ENCODE data around the gene C2orf69. TPM values are rescaled to one million over a fixed set of nuclear protein-coding genes. Genes with fewer than 3 reads are reported as not detected.

Gene C2orf69
- total and polyA plus RNA-seq, 2 experiments from 2014 or later: 33.4 to 39.2 TPM

GRCh38 chr2:199929262-199929661 lies 18.2 kb downstream of the C2orf69 start:
- Histone ChIP-seq H3K27me3 (ENCODE audit: insufficient read depth) (no peaks in the 10 kb centered on the region), H3F3A (replicated peaks; ENCODE audit: low read depth) (no peaks in the 10 kb centered on the region), H3K4me2 (no peak overlapping the region), H3K36me3 (ENCODE audit: insufficient read depth) (no peaks in the 10 kb centered on the region; the same call in 1 of the 2 replicates), H3K27ac (ENCODE audit: low read depth) (0 out of 2 replicates have a peak overlapping the region, but pooled peaks have one; percentile 36), H4K20me1 (replicated peaks; ENCODE audit: insufficient read depth) (peaks cover 6% of the 10 kb centered on the region; the same call in 1 of the 2 replicates), H3K9me2 (ENCODE audit: insufficient read depth) (no peaks in the 10 kb centered on the region), H3K79me2 (replicated peaks; ENCODE audit: insufficient read depth) (peaks cover 31% of the 10 kb centered on the region), H3K4me1 (ENCODE audit: insufficient read depth) (peaks cover 31% of the 10 kb centered on the region), H2AFZ (no peak overlapping the region), H3K4me3 (no peak overlapping the region)
- Mint-ChIP-seq H3K27me3 (ENCODE audit: insufficient read depth, low read depth, poor library complexity) (peaks cover 5% of the 10 kb centered on the region), H3K4me3 (no peak overlapping the region), H3K4me1 (peaks cover 29% of the 10 kb centered on the region), H3K36me3 (ENCODE audit: low read depth) (peaks cover 49% of the 10 kb centered on the region; the same call in 2 of the 3 replicates), H3K27ac (peak overlapping the region; percentile 72), H3K9me3 (no peaks in the 10 kb centered on the region)
- TF ChIP-seq ZNF114 (CRISPR knock-in tag; IDR thresholded peaks at IDR 0.05) (no peak), EZH2phosphoT487 (IDR thresholded peaks at IDR 0.05; ENCODE audit: unreplicated experiment) (no peak), EZH2 (IDR thresholded peaks at IDR 0.05; ENCODE audit: low read depth, unreplicated experiment) (no peak)
- TF ChIP-seq, protein P1, sequence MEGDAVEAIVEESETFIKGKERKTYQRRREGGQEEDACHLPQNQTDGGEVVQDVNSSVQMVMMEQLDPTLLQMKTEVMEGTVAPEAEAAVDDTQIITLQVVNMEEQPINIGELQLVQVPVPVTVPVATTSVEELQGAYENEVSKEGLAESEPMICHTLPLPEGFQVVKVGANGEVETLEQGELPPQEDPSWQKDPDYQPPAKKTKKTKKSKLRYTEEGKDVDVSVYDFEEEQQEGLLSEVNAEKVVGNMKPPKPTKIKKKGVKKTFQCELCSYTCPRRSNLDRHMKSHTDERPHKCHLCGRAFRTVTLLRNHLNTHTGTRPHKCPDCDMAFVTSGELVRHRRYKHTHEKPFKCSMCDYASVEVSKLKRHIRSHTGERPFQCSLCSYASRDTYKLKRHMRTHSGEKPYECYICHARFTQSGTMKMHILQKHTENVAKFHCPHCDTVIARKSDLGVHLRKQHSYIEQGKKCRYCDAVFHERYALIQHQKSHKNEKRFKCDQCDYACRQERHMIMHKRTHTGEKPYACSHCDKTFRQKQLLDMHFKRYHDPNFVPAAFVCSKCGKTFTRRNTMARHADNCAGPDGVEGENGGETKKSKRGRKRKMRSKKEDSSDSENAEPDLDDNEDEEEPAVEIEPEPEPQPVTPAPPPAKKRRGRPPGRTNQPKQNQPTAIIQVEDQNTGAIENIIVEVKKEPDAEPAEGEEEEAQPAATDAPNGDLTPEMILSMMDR (conservative IDR thresholded peaks at IDR 0.05; ENCODE audit: low read depth in 2 of 2): no peak
- TF ChIP-seq, protein P2, sequence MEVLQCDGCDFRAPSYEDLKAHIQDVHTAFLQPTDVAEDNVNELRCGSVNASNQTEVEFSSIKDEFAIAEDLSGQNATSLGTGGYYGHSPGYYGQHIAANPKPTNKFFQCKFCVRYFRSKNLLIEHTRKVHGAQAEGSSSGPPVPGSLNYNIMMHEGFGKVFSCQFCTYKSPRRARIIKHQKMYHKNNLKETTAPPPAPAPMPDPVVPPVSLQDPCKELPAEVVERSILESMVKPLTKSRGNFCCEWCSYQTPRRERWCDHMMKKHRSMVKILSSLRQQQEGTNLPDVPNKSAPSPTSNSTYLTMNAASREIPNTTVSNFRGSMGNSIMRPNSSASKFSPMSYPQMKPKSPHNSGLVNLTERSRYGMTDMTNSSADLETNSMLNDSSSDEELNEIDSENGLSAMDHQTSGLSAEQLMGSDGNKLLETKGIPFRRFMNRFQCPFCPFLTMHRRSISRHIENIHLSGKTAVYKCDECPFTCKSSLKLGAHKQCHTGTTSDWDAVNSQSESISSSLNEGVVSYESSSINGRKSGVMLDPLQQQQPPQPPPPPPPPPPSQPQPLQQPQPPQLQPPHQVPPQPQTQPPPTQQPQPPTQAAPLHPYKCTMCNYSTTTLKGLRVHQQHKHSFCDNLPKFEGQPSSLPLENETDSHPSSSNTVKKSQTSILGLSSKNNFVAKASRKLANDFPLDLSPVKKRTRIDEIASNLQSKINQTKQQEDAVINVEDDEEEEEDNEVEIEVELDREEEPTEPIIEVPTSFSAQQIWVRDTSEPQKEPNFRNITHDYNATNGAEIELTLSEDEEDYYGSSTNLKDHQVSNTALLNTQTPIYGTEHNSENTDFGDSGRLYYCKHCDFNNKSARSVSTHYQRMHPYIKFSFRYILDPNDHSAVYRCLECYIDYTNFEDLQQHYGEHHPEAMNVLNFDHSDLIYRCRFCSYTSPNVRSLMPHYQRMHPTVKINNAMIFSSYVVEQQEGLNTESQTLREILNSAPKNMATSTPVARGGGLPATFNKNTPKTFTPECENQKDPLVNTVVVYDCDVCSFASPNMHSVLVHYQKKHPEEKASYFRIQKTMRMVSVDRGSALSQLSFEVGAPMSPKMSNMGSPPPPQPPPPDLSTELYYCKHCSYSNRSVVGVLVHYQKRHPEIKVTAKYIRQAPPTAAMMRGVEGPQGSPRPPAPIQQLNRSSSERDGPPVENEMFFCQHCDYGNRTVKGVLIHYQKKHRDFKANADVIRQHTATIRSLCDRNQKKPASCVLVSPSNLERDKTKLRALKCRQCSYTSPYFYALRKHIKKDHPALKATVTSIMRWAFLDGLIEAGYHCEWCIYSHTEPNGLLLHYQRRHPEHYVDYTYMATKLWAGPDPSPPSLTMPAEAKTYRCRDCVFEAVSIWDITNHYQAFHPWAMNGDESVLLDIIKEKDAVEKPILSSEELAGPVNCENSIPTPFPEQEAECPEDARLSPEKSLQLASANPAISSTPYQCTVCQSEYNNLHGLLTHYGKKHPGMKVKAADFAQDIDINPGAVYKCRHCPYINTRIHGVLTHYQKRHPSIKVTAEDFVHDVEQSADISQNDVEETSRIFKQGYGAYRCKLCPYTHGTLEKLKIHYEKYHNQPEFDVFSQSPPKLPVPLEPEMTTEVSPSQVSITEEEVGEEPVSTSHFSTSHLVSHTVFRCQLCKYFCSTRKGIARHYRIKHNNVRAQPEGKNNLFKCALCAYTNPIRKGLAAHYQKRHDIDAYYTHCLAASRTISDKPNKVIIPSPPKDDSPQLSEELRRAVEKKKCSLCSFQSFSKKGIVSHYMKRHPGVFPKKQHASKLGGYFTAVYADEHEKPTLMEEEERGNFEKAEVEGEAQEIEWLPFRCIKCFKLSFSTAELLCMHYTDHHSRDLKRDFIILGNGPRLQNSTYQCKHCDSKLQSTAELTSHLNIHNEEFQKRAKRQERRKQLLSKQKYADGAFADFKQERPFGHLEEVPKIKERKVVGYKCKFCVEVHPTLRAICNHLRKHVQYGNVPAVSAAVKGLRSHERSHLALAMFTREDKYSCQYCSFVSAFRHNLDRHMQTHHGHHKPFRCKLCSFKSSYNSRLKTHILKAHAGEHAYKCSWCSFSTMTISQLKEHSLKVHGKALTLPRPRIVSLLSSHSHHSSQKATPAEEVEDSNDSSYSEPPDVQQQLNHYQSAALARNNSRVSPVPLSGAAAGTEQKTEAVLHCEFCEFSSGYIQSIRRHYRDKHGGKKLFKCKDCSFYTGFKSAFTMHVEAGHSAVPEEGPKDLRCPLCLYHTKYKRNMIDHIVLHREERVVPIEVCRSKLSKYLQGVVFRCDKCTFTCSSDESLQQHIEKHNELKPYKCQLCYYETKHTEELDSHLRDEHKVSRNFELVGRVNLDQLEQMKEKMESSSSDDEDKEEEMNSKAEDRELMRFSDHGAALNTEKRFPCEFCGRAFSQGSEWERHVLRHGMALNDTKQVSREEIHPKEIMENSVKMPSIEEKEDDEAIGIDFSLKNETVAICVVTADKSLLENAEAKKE (CRISPR knock-in tag; IDR thresholded peaks at IDR 0.05): no peak
- ATAC-seq: peak; percentile 48
- DNase-seq (ENCODE audit: low spot score): peak; percentile 8

Measured in GM23338 (cell line).